GM23338 (cell line): ENCODE measurements around the gene POLR2L. TPM values are rescaled to one million over a fixed set of nuclear protein-coding genes. Genes with fewer than 3 reads are reported as not detected.

Experiments used
- ATAC-seq: fragments of 200-7000 bp; cut with Tn5 transposase; 3 replicates; pipeline ENCODE4 v1.9.1; 2020
- DNase-seq: peaks from one replicate; pipeline ENCODE4 v3.0.0-alpha.2; 2015; ENCODE audit warnings: low spot score
- H2AFZ ChIP-seq: fragments of 200-600 bp; sonication (generic); 2 replicates; pipeline ENCODE4 v1.8.0; 2016; ENCODE audit warnings: antibody characterized with exemption, mild to moderate bottlenecking, moderate library complexity
- H3F3A ChIP-seq: fragments of 200-600 bp; sonication (generic); replicated peaks from 2 replicates; pipeline ENCODE4 v1.8.0; 2017; ENCODE audit warnings: antibody characterized with exemption, mixed run types, low read depth
- H3K27ac ChIP-seq: fragments of 200-600 bp; sonication (generic); 2 replicates; pipeline ENCODE4 v1.6.1; 2016; ENCODE audit warnings: low read depth
- H3K27me3 ChIP-seq: fragments of 200-600 bp; sonication (generic); 2 replicates; pipeline ENCODE4 v1.8.0; 2016; ENCODE audit warnings: mild to moderate bottlenecking, mixed run types, moderate library complexity; ENCODE audit not compliant: insufficient read depth
- H3K36me3 ChIP-seq: fragments of 200-600 bp; sonication (generic); 2 replicates; pipeline ENCODE4 v1.8.0; 2016; ENCODE audit warnings: mild to moderate bottlenecking; ENCODE audit not compliant: insufficient read depth
- H3K4me1 ChIP-seq: fragments of 200-600 bp; sonication (generic); 2 replicates; pipeline ENCODE4 v1.8.0; 2016; ENCODE audit warnings: mild to moderate bottlenecking, moderate library complexity; ENCODE audit not compliant: insufficient read depth
- H3K4me2 ChIP-seq: fragments of 200-600 bp; sonication (generic); 2 replicates; pipeline ENCODE4 v1.7.1; 2017; ENCODE audit warnings: mixed run types
- H3K4me3 ChIP-seq: fragments of 200-600 bp; sonication (generic); 2 replicates; pipeline ENCODE4 v1.6.1; 2016; ENCODE audit warnings: mixed run types
- H3K79me2 ChIP-seq: fragments of 200-600 bp; sonication (generic); replicated peaks from 2 replicates; pipeline ENCODE4 v1.8.0; 2017; ENCODE audit warnings: mild to moderate bottlenecking; ENCODE audit not compliant: insufficient read depth
- H3K9me2 ChIP-seq: fragments of 200-600 bp; sonication (generic); 2 replicates; pipeline ENCODE4 v1.8.0; 2017; ENCODE audit not compliant: insufficient read depth
- H4K20me1 ChIP-seq: fragments of 200-600 bp; sonication (generic); replicated peaks from 2 replicates; pipeline ENCODE4 v1.8.0; 2017; ENCODE audit warnings: mild to moderate bottlenecking; ENCODE audit not compliant: insufficient read depth
- H3K27ac Mint-ChIP-seq: 2 replicates; pipeline ENCODE4 v1.8.0; 2020; ENCODE audit warnings: inconsistent platforms, mild to moderate bottlenecking, moderate library complexity, mixed read lengths
- H3K27me3 Mint-ChIP-seq: 3 replicates; pipeline ENCODE4 v1.8.0; 2022; ENCODE audit warnings: low read depth, mild to moderate bottlenecking, moderate library complexity, mixed read lengths, inconsistent platforms; ENCODE audit not compliant: insufficient read depth, poor library complexity
- H3K36me3 Mint-ChIP-seq: 3 replicates; pipeline ENCODE4 v1.8.0; 2021; ENCODE audit warnings: low read depth, mild to moderate bottlenecking, inconsistent platforms, moderate library complexity, mixed read lengths
- H3K4me1 Mint-ChIP-seq: 3 replicates; pipeline ENCODE4 v1.8.0; 2020; ENCODE audit warnings: mild to moderate bottlenecking, inconsistent platforms, mixed read lengths
- H3K4me3 Mint-ChIP-seq: 3 replicates; pipeline ENCODE4 v1.8.0; 2021; ENCODE audit warnings: moderate library complexity, mild to moderate bottlenecking, inconsistent platforms, mixed read lengths
- H3K9me3 Mint-ChIP-seq: 3 replicates; pipeline ENCODE4 v1.8.0; 2020; ENCODE audit warnings: moderate library complexity, mild to moderate bottlenecking, inconsistent platforms, mixed read lengths
- CREB1 ChIP-seq: fragments of 250-450 bp; sonication (Bioruptor Pico); IDR thresholded peaks from 2 replicates; pipeline ENCODE4 v1.5.0; 2020; ENCODE audit warnings: low read depth, mild to moderate bottlenecking, moderate library complexity
- CTCF ChIP-seq, 2 experiments: fragments of 200-600 bp in 1 of 2; sonication (generic) in 1 of 2; conservative IDR thresholded peaks; 2 replicates each; pipeline versions ENCODE4 v1.5.1 to v1.6.1; 2016 to 2017; ENCODE audit warnings: antibody characterized with exemption in 2 of 2, low read depth in 2 of 2, mild to moderate bottlenecking in 2 of 2, moderate library complexity in 1 of 2
- EZH2 ChIP-seq: fragments of 200-600 bp; sonication (generic); IDR thresholded peaks from one replicate; pipeline ENCODE4 v1.8.0; 2017; ENCODE audit warnings: antibody characterized with exemption, mild to moderate bottlenecking, low read depth; ENCODE audit not compliant: unreplicated experiment
- EZH2phosphoT487 ChIP-seq: fragments of 200-600 bp; sonication (generic); IDR thresholded peaks from one replicate; pipeline ENCODE4 v1.8.1; 2018; ENCODE audit warnings: antibody characterized with exemption; ENCODE audit not compliant: unreplicated experiment
- JUNB ChIP-seq: IDR thresholded peaks from one replicate; pipeline ENCODE4 v1.6.1; 2016; ENCODE audit warnings: antibody characterized with exemption; ENCODE audit not compliant: unreplicated experiment
- NANOG ChIP-seq: IDR thresholded peaks from 2 replicates; pipeline ENCODE4 v1.6.1; 2016; ENCODE audit warnings: antibody characterized with exemption, borderline replicate concordance
- POLR2AphosphoS5 ChIP-seq: IDR thresholded peaks from 2 replicates; pipeline ENCODE4 v1.6.1; 2016; ENCODE audit warnings: antibody characterized with exemption, low read depth
- ZNF114 ChIP-seq: fragments of 250-450 bp; sonication (Bioruptor Pico); IDR thresholded peaks from 2 replicates; pipeline ENCODE4 v1.5.0; 2020; ENCODE audit warnings: mild to moderate bottlenecking, moderate library complexity
- ZNF331 ChIP-seq: fragments of 250-450 bp; sonication (Bioruptor Pico); IDR thresholded peaks from 2 replicates; pipeline ENCODE4 v1.5.0; 2020; ENCODE audit warnings: low read depth, mild to moderate bottlenecking, moderate library complexity
- polyA plus RNA-seq: library from polyadenylated mRNA; unstranded; fragments of >200 nt; fragmentation: Nextera tagmentation; extraction: Ambion mirVana; gene quantifications from 2 replicates; pipeline ENCODE4 v1.2.1, GENCODE V29; 2016
- total RNA-seq: library from RNA; depleted of rRNA; stranded (reverse); fragments of >200 nt; shearing (Covaris generic); gene quantifications from 2 replicates; pipeline ENCODE4 v1.2.3, GENCODE V29; 2014

The POLR2L gene
- total and polyA plus RNA-seq, 2 experiments from 2014 or later = 32.2 to 369 TPM

- no peak for TF ChIP-seq CTCF (conservative IDR thresholded peaks at IDR 0.05; ENCODE audit: low read depth in 2 of 2)
- TF ChIP-seq POLR2AphosphoS5 = no peak
- TF ChIP-seq EZH2 = no peak
- H3K79me2 ChIP-seq = no peaks in the 10 kb centered on the region
- H3K27me3 ChIP-seq = no peaks in the 10 kb centered on the region
- no peaks in the 10 kb centered on the region for H3K36me3 ChIP-seq
- no peaks in the 10 kb centered on the region for H3K9me2 ChIP-seq
- H3K36me3 Mint-ChIP-seq = peaks cover 11% of the 10 kb centered on the region
- H3K4me1 ChIP-seq = no peaks in the 10 kb centered on the region; the same call in 1 of the 2 replicates
- H3K27me3 Mint-ChIP-seq = peaks cover 35% of the 10 kb centered on the region
- H3K4me1 Mint-ChIP-seq = peaks cover 4% of the 10 kb centered on the region
- H3K27ac ChIP-seq = no peak overlapping the region
- ATAC-seq (no peak; the same call in 2 of the 3 replicates), DNase-seq (no peak)
- H4K20me1 ChIP-seq = peaks cover 10% of the 10 kb centered on the region
- no peak overlapping the region for H3K4me2 ChIP-seq
- no peak overlapping the region for H2AFZ ChIP-seq
- H3K4me3 Mint-ChIP-seq = no peak overlapping the region
- H3F3A ChIP-seq = peaks cover 18% of the 10 kb centered on the region
- no peaks in the 10 kb centered on the region for H3K9me3 Mint-ChIP-seq
- no peak overlapping the region for H3K27ac Mint-ChIP-seq
- no peak overlapping the region for H3K4me3 ChIP-seq
Observed at GRCh38 chr11:870418-870817, 28.1 kb upstream of the POLR2L start.

DNA sequence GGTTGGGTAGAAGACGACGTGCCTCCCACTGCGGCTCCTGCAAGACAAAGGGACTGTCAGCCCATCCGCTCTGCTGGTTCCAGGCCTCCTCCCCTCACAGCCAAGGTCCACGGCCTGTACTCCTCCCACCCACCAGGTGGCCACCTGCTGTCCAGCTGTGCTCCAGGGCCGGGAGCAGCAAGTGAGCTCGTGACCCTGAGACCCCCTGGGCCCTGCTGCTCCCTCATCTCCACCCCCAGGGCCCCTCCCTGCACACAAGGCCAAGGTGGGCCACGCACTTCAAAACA, 27.7 kb upstream of the POLR2L start:
- H3K9me3 Mint-ChIP-seq = no peaks in the 10 kb centered on the region
- no peak overlapping the region for H3K4me3 Mint-ChIP-seq
- Histone ChIP-seq H3K9me2 (no peaks in the 10 kb centered on the region), H3K36me3 (no peaks in the 10 kb centered on the region), H3K27ac (no peak overlapping the region), H3K4me2 (no peak overlapping the region), H3K27me3 (no peaks in the 10 kb centered on the region), H4K20me1 (peaks cover 10% of the 10 kb centered on the region), H3K79me2 (no peaks in the 10 kb centered on the region), H3F3A (peaks cover 16% of the 10 kb centered on the region; the same call in 1 of the 2 replicates), H3K4me3 (no peak overlapping the region), H3K4me1 (no peaks in the 10 kb centered on the region; the same call in 1 of the 2 replicates), H2AFZ (no peak overlapping the region)
- DNase-seq (peak; percentile 60), ATAC-seq (peak; percentile 57)
- H3K27me3 Mint-ChIP-seq = peaks cover 34% of the 10 kb centered on the region
- peaks cover 8% of the 10 kb centered on the region for H3K36me3 Mint-ChIP-seq
- TF ChIP-seq CREB1 (CRISPR knock-in tag) (no peak), CTCF (conservative IDR thresholded peaks at IDR 0.05; ENCODE audit: low read depth in 2 of 2) (peak in 1 of 2 experiments; percentile 42; a peak in 3 of 4 replicates)
- H3K27ac Mint-ChIP-seq = no peak overlapping the region
- H3K4me1 Mint-ChIP-seq = peaks cover 4% of the 10 kb centered on the region; the same call in 2 of the 3 replicates

DNA sequence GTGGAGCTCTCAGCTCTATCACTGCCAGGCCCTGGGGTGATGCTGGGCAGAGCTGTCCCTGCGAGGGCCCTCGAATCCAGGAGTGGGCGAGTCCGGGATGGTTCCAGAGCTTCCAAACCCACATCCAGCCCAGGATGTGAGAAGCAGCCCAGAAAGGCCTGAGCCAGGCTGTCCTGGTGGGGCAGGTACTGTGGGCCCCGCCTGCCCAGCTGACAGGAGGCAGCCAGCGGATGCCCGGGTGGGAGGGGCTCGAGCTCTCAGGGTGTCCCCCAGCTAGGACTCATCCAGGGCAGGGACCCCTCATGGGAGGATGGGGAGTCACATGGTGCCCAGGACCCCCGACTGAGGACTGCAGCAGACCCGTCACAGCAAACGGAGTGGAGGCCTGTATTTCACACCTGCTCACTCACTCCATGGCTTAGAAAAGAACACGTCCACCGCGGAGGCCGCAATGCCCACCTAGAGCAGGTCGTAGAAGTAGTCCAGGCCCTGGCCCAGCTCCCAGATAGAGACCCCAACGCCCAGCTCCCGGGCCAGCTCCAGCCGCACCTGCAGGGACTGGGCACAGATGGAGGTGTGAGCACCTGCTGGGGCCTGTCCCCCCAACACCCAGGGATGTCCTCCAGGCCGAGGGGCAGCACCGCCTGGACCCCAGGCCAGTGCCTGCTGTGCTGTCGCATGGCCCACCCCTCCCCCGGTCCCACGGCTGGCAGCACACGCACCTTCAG, 27.2 kb upstream of the POLR2L start:
- H3K4me2 ChIP-seq = no peak overlapping the region
- no peak overlapping the region for H3K27ac Mint-ChIP-seq
- ATAC-seq (peak; percentile 4; the same call in 2 of the 3 replicates), DNase-seq (no peak)
- no peak overlapping the region for H2AFZ ChIP-seq
- no peaks in the 10 kb centered on the region; the same call in 1 of the 2 replicates for H3K4me1 ChIP-seq
- peaks cover 21% of the 10 kb centered on the region; the same call in 1 of the 2 replicates for H3F3A ChIP-seq
- no peaks in the 10 kb centered on the region for H3K27me3 ChIP-seq
- no peak overlapping the region for H3K4me3 ChIP-seq
- no peak overlapping the region for H3K27ac ChIP-seq
- H3K36me3 ChIP-seq = no peaks in the 10 kb centered on the region
- TF ChIP-seq ZNF114 (CRISPR knock-in tag) (no peak), POLR2AphosphoS5 (no peak), ZNF331 (CRISPR knock-in tag) (no peak), JUNB (no peak), EZH2phosphoT487 (no peak), CREB1 (CRISPR knock-in tag) (no peak), CTCF (conservative IDR thresholded peaks at IDR 0.05; ENCODE audit: low read depth in 2 of 2) (no peak), NANOG (no peak)
- peaks cover 11% of the 10 kb centered on the region for H4K20me1 ChIP-seq
- H3K9me2 ChIP-seq = no peaks in the 10 kb centered on the region
- no peaks in the 10 kb centered on the region for H3K79me2 ChIP-seq
- H3K36me3 Mint-ChIP-seq = peaks cover 8% of the 10 kb centered on the region
- H3K4me1 Mint-ChIP-seq = peaks cover 7% of the 10 kb centered on the region
- H3K9me3 Mint-ChIP-seq = no peaks in the 10 kb centered on the region
- H3K27me3 Mint-ChIP-seq = peaks cover 33% of the 10 kb centered on the region
- no peak overlapping the region for H3K4me3 Mint-ChIP-seq
